GM12801 (cell line): ENCODE measurements around the gene CSF1.

Experiments
- TF ChIP-seq, protein P1 (sequence below): IDR thresholded peaks from one replicate; pipeline ENCODE4 v1.5.1; 2011; ENCODE audit warnings: control low read depth; ENCODE audit not compliant: insufficient read length; ENCODE audit errors: extremely low read depth

Gene CSF1

DNA sequence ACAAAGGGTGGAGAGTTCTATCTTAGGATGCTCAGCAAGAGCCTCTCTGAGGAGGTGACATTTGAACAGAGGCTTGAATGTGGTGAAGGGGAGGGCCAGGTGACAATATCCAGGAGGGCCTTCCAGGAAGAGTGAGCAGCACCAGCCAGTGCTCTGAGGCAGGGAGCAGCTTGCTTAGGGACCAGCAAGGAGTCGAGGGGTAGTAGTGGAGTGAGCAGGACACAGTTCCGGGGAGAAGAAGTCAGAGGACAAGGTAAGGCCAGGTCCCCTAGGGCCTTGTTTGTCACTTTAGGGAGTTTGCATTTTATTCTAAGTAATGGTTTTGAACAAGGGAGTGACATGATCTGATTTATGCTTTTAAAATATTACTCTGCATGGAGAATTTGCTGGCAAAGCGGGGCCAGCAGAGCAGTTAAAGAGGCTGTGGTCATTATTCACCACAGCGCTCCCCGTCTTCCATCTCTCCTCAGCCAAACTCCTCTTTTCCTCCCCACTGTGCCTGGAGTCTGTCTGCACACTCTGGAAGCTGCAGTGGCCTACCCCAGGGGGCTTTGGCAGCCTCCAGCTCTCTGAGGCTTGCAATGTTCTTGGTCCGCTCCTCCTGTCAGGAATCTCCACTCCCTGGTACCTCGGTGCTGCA is 17.0 kb upstream of the CSF1 start:
- TF ChIP-seq, protein P1, sequence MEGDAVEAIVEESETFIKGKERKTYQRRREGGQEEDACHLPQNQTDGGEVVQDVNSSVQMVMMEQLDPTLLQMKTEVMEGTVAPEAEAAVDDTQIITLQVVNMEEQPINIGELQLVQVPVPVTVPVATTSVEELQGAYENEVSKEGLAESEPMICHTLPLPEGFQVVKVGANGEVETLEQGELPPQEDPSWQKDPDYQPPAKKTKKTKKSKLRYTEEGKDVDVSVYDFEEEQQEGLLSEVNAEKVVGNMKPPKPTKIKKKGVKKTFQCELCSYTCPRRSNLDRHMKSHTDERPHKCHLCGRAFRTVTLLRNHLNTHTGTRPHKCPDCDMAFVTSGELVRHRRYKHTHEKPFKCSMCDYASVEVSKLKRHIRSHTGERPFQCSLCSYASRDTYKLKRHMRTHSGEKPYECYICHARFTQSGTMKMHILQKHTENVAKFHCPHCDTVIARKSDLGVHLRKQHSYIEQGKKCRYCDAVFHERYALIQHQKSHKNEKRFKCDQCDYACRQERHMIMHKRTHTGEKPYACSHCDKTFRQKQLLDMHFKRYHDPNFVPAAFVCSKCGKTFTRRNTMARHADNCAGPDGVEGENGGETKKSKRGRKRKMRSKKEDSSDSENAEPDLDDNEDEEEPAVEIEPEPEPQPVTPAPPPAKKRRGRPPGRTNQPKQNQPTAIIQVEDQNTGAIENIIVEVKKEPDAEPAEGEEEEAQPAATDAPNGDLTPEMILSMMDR: no peak

DNA sequence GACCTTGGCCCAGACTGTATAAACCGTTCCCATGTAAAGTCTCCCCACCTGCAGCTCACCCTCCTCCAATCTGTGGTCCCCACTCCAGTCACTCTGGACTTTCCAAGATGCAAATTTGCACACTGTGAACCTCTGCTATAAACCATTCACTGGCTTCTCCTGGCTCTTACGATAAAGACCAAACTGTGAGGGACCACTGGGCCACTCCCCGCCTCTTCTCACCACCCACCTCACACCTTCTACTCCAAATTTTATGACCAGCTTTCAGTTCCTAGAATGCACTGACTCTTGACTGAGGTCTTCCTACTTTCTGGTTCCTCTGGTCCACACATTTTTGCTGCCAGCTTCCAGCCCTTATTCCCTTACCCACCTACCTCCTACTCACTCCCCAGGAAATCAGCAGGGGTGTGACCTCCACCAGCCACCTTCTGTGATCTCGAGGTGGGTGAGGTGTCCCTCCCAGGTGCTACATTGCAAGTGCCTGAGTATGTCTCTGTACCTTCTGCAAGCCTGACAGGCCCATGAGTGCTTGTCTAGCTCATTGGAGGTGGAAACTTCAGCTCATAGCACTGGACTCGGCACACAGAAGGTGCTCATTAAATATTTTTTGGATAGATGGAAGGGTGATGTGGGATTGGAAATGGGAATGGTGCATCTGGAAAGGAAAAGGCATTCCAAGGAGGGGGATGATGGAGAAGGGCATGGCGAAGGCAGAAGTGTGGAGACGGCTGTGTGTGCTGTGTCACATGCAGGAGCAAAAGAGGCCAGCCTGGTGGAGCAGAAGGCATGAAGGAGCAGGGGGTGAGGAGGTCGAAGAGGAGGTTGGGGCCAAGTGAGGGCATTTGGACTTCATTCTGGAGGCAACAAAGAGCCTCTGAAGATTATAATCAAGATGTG is 15.6 kb upstream of the CSF1 start:
- TF ChIP-seq, protein P1: no peak

DNA sequence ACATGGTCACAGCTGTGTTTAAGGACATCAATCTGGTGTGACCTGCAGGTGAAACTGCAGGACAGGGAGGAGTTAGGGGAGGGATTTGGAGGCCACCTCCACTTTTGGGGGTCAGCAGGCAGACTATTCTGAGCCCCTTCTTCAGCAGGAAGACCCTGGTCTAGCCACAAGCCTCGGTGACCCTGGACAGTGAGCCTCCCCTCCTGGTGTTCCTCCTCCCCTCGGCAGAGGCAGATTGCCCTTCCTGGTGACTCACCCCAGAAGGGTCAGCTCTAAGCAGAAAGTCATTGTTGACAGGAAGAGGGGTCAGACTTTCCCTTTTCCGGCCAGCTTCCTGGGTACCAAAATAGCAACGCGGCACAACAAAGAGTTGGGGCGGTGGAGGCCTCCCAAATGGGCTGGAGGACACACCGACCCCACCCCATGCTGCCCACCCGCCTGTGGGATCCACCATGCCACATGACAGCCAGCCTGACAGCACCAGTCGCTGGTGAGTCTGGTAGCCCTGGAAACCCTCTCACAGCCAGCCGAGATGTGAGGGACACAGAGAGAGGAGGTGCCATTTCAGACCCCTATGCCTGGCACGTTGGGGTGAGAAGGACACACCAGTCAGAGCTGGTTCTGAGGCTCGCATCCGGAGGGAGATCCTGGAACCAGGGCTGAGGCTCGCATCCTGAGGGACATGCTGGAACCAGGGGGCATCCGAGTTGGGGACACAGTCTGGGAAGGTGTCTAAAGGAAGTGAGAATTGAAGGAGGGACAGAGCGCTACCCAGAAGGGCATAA is 14.7 kb upstream of the CSF1 start:
- TF ChIP-seq, protein P1: no peak

DNA sequence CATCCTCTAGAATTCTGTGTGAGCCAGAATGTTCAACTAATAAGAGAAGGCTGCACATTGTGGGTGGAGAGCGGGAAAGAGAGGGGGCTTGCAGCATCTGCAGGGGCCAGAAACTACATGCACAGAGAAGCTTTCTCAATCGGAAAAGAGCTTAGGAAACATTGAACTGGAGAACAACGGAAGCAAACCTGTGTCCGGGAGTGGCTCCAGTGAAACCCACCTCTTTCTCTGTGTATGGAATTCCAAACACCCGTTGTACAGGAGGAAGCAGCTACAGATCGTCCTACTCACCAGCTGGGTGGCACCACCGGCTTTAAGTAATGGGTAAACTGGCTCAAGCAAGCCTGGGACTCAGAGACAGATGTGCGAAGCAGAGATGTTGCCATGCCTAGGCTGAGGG is 14.0 kb upstream of the CSF1 start:
- TF ChIP-seq, protein P1: no peak

DNA sequence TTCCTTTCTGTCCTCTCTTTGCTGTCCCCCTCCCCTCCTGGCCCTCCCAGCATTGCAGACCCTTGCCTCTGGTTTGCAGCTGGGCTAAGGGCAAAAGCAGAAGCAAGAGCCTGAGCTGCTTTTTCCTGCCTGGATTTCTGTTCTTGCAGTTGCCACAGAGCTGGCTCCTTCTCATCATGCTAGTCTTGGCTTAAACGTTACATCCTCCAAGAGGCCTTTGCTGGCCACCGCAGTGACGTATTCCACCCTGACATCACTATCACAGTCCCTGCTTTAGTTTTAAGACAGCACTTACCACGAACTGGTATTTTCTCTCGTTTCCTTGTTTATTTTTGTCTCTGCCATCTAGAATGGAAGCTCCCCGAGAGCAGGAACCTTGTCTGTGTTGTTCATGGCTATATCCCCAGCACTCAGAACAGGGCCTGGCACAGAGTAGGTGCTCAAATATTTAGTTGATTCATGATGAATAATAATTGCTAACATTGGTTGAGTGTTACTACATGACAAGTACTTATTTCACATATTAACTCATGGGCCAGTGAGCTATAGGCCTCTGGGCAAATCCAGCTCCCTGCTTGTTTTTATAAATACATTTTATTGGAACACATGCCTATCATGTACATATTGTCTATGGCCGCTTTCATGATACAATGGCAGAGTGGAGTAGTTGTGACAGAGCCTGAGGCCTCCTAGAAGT is 13.2 kb upstream of the CSF1 start:
- TF ChIP-seq, protein P1: no peak

DNA sequence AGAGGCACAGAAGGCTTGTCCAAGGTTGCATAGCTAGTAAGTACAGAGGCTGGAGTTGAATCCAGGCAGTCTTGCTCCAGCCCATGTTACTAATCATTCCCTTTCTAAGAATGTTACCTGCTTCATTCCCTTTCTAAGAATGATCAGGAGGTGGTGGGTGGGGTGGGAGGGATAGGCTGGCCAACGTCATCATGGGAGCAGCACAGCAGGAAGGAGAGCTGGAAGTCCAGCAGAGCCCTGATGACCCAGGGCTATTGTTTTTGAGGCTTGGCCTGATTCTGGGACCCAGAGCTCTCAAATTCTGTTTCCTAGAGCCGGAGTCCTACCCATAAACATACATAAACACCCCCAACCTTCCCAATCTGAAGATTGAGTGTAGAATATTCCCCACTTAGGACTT is 11.8 kb upstream of the CSF1 start:
- TF ChIP-seq, protein P1: no peak
